Measurements from ENCODE around the gene TEDC1. TPM values are rescaled to one million over a fixed set of nuclear protein-coding genes. Genes with fewer than 3 reads are reported as not detected.

Gene TEDC1
- polyA plus RNA-seq, 1 experiment = 6.4 TPM

DNA sequence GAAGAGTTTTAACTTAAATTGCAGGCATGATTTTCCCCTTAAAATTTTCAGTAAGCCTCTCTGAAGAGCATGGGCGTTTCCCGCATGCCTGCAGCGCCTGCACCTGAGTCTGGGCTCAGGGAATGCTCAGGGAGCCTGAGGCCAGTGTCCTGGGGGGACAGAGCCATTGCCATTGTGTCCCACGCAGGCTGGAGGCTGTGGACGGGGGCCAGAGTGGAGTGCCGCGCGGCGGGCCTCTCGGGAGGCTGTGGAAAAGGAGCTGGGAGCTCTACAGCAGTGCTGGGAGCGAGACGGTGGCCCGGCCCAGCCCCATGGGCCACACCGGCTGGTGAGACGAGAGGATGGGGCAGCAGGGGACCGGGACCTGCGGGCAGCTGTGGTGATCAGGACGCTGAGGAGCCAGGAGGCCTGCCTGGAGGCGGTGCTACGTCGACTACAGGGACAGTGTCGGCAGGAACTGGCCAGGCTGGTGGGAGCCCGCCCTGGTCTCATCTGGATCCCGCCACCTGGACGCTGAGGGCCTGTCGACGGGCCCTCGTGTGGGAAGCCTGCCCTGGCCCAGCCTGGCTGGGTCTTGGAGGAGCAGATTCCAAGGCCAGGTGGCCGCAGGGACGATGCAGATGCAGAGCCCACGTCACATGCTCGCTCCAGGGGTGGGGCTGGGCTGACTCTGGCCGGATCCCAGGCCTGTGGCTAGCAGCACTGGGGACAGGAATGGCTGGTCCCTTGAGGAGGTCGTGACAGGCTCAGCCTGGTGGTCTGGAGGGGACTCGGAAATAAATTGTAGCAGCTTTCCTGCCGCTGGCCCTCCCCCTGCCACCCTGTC, 7.6 kb downstream of the TEDC1 start:
- no peak overlapping the region for H3K4me3 ChIP-seq (ENCODE audit: low read depth, low read length)
- DNase-seq (ENCODE audit: low read depth) = no peak
- CTCF ChIA-PET = interaction anchor here (0.6 kb wide), 1 partner anchor 309 kb away, joined by 4 read pairs; no protein-coding TSS in a partner anchor

DNA sequence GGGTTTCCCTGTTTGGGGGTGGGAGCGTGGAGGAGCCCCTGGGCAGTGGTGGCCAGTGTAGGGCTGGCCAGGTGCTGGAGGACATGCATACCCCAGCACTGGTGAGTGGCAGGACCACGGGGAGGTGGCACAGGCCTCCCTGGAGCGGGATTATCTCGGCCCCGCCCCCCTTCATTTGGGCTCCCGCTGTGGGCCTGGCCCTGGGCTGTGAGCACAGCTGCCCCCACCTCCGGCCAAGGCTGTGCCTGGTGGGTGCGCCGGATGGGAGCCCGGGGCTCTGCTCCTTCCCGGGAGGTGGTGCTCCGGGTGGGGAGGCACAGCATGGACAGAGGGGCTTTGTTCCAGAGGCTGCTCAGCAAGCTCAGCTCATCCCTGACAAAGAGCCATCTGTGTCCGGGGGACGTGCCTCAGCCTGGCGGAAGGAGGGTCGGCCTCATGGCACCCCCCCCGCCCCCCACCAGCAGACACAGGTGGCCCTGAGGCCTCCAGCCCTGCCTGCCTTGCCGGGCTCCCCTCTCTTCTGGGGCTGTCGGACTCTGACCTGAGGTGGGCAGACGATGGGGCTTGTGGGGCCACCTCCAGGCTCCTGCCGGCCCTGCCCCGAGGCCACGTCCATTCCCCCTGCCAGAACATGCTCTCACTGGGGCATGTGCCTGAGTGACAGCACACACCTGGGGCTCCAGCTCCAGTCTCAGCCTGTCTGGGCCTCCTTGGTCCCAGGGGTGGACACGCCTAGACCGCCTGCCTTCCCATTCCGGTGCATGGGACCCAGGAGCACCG, 8.4 kb downstream of the TEDC1 start:
- POLR2A ChIA-PET = no interaction called here
- H3K27me3 ChIP-seq (ENCODE audit: control insufficient read depth, insufficient read depth, low read length) = no peaks in the 10 kb centered on the region
- DNase-seq (ENCODE audit: low read depth) = no peak
- H3K36me3 ChIP-seq (ENCODE audit: control insufficient read depth, insufficient read depth, low read length) = no peaks in the 10 kb centered on the region; the same call in 1 of the 2 replicates
- CTCF ChIA-PET = no interaction called here
- H3K4me3 ChIP-seq (ENCODE audit: low read depth, low read length) = no peak overlapping the region
- TF ChIP-seq, protein P1, sequence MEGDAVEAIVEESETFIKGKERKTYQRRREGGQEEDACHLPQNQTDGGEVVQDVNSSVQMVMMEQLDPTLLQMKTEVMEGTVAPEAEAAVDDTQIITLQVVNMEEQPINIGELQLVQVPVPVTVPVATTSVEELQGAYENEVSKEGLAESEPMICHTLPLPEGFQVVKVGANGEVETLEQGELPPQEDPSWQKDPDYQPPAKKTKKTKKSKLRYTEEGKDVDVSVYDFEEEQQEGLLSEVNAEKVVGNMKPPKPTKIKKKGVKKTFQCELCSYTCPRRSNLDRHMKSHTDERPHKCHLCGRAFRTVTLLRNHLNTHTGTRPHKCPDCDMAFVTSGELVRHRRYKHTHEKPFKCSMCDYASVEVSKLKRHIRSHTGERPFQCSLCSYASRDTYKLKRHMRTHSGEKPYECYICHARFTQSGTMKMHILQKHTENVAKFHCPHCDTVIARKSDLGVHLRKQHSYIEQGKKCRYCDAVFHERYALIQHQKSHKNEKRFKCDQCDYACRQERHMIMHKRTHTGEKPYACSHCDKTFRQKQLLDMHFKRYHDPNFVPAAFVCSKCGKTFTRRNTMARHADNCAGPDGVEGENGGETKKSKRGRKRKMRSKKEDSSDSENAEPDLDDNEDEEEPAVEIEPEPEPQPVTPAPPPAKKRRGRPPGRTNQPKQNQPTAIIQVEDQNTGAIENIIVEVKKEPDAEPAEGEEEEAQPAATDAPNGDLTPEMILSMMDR (IDR thresholded peaks at IDR 0.05; ENCODE audit: insufficient read depth, low read depth, low read length) = no peak

More for the DNA sequence above, 7.6 kb downstream of the TEDC1 start:
- Histone ChIP-seq H3K27me3 (ENCODE audit: control insufficient read depth, insufficient read depth, low read length) (no peaks in the 10 kb centered on the region), H3K36me3 (ENCODE audit: control insufficient read depth, insufficient read depth, low read length) (no peaks in the 10 kb centered on the region; the same call in 1 of the 2 replicates)
- POLR2A ChIA-PET = no interaction called here
- TF ChIP-seq, protein P1 (IDR thresholded peaks at IDR 0.05; ENCODE audit: insufficient read depth, low read depth, low read length) = no peak

GRCh38 chr14:105500036-105500725, 9.1 kb downstream of the TEDC1 start:
- CTCF ChIA-PET = no interaction called here
- TF ChIP-seq, protein P1 (IDR thresholded peaks at IDR 0.05; ENCODE audit: insufficient read depth, low read depth, low read length) = no peak
- H3K4me3 ChIP-seq (ENCODE audit: low read depth, low read length) = no peak overlapping the region
- no peaks in the 10 kb centered on the region for H3K27me3 ChIP-seq (ENCODE audit: control insufficient read depth, insufficient read depth, low read length)
- no peak for DNase-seq (ENCODE audit: low read depth)
- POLR2A ChIA-PET = no interaction called here
- no peaks in the 10 kb centered on the region; the same call in 1 of the 2 replicates for H3K36me3 ChIP-seq (ENCODE audit: control insufficient read depth, insufficient read depth, low read length)

DNA sequence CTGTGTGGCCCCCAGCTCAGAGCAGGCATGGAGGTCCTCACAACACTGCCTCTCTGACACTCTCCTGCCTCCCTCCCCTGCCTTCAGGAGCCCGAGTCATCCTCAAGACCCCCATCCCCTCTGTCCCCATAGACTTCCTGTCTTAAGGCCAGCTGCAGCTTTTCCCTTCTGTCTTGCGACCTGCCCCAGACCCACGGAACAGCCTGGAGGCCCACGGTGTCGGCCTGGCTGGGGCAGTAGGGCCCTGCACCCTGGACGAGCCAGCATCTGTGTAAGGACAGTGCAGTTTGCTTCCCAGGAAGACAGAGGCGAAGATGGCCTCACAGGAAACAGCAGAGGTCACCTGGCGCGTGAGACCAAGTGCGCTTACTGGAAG, 9.7 kb downstream of the TEDC1 start:
- Histone ChIP-seq H3K36me3 (ENCODE audit: control insufficient read depth, insufficient read depth, low read length) (no peaks in the 10 kb centered on the region; the same call in 1 of the 2 replicates), H3K4me3 (ENCODE audit: low read depth, low read length) (no peak overlapping the region), H3K27me3 (ENCODE audit: control insufficient read depth, insufficient read depth, low read length) (no peaks in the 10 kb centered on the region)
- ChIA-PET POLR2A (no interaction called here), CTCF (no interaction called here)
- DNase-seq (ENCODE audit: low read depth) = no peak
- TF ChIP-seq, protein P1 (IDR thresholded peaks at IDR 0.05; ENCODE audit: insufficient read depth, low read depth, low read length) = no peak

Measured in BJ (cell line).